Mucosa of descending colon (tissue), 3 donors: ENCODE measurements around the gene ZDHHC7. TPM values are rescaled to one million over a fixed set of nuclear protein-coding genes. Genes with fewer than 3 reads are reported as not detected.
A peak's percentile ranks its signal among the peaks of the same experiment; 100 is the strongest.

Experiments used
- ATAC-seq: fragments of 200-7000 bp; cut with Tn5 transposase; one replicate; pipeline ENCODE4 v1.9.1; 2020; ENCODE audit warnings: mild to moderate bottlenecking, moderate library complexity
- DNase-seq, 3 donors: peaks; one replicate each; pipeline ENCODE4 v3.0.0-alpha.2; 2020
- H3K36me3 ChIP-seq: fragments of 200-600 bp; one replicate; pipeline ENCODE4 v1.8.0; 2021; ENCODE audit warnings: low read depth, mild to moderate bottlenecking
- H3K4me1 ChIP-seq: fragments of 200-600 bp; one replicate; pipeline ENCODE4 v1.8.0; 2021; ENCODE audit warnings: low read depth, mild to moderate bottlenecking
- H3K4me3 ChIP-seq: fragments of 200-600 bp; one replicate; pipeline ENCODE4 v1.8.0; 2021; ENCODE audit warnings: mild to moderate bottlenecking
- H3K9me3 ChIP-seq: fragments of 200-600 bp; one replicate; pipeline ENCODE4 v1.8.0; 2021; ENCODE audit warnings: mild to moderate bottlenecking
- CTCF ChIP-seq: fragments of 200-600 bp; IDR thresholded peaks from one replicate; pipeline ENCODE4 v1.8.0; 2022; ENCODE audit warnings: antibody characterized with exemption, mild to moderate bottlenecking
- intact Hi-C, 2 donors: fragments of 100-400 bp; cut with DNase I in 1 of 2; cut with micrococcal nuclease in 1 of 2; formaldehyde crosslinking; loops; one replicate each; pipeline versions ENCODE4 v1.11.0 to v1.11.1; 2022; cut with DNase I, micrococcal nuclease
- total RNA-seq, 3 donors: library from RNA; stranded (reverse); fragmentation: NEBNext Ultra II Directional in 2 of 3; extraction: Animal tissue kit (Norgen Biotek cat#: 25700) in 2 of 3; gene quantifications; one replicate each; pipeline versions ENCODE4 v1.2.1 to v1.2.4, GENCODE V29; 2021 to 2023
- donor health status: DM: no; HTN: no; CAD: no; lungs with moderate emphysema.
- donor health status: DM: no; HTN: no; CAD: no.
- donor health status: DM: no; HTN: yes; CAD: no.

ZDHHC7 gene
- total RNA-seq, 3 donors from 2014 or later: 69.8 to 96.1 (median 78.7) TPM

DNA sequence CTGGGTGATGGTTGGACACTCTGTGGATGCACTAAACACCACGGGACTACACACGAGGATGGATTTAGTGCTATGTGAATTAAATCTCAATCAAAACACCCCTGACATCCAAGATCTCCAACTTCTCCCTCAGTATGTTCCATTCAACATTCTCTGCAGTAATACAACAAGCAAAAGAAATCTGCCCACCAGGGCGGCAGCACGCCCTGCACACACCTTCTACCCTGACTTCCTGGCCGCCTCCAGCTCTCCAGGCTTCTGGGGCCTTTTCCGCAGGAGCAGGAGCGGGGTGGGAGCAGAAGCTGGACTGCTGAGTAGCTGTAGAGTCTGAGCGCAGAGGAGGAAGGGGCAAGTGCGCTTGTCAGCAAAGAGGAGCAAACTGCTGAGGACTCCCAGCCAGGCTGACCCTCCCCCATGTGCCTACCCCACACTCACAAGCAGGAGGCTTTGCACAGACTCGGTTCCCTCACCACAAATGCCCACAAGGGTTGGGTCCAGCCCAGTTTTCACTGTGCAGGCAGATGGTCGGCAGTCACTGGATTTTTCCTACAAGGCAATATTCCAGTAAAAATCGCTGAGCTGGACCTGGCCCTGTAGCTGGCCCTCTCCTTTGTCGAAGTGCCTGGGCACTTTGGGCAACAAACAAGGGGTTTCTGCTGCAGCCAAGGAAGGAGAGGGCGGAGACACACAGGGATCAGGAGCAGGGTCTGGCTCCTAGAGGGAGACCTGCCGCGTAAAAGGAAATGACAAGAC is 22.8 kb downstream of the ZDHHC7 start:
- Histone ChIP-seq H3K9me3 (no peaks in the 10 kb centered on the region), H3K36me3 (peaks cover 8% of the 10 kb centered on the region), H3K4me1 (peaks cover 15% of the 10 kb centered on the region), H3K4me3 (no peak overlapping the region)
- no peak for TF ChIP-seq CTCF
- DNase-seq: no peak
- intact Hi-C loops: no loop called here
- ATAC-seq: no peak

GRCh38 chr16:84986879-84987278 is 24.5 kb downstream of the ZDHHC7 start:
- no peak overlapping the region for H3K4me3 ChIP-seq
- ATAC-seq (no peak), DNase-seq (no peak)
- intact Hi-C loops: no loop called here
- H3K9me3 ChIP-seq: no peaks in the 10 kb centered on the region
- peaks cover 8% of the 10 kb centered on the region for H3K36me3 ChIP-seq
- H3K4me1 ChIP-seq: peaks cover 18% of the 10 kb centered on the region
- no peak for TF ChIP-seq CTCF

DNA sequence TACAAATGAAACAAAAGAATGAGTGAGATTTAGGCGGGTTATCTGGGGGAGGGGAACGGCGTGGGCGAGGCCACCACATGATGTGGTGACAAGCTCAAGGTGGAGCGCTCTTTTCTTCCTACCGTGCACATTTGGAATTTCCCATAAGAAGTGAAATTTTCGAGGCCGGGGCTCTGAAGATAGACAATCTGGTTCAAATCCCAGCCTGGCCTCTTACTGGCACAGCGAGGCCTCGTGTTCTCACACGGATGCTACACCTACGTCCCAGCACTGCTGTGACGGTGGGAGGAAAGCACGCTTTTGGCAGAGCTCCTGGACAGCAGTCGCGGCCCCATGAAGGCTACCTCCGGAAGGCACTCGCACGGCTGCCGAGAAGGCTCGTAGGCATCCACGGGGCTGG is 25.2 kb downstream of the ZDHHC7 start:
- no peak for DNase-seq

DNA sequence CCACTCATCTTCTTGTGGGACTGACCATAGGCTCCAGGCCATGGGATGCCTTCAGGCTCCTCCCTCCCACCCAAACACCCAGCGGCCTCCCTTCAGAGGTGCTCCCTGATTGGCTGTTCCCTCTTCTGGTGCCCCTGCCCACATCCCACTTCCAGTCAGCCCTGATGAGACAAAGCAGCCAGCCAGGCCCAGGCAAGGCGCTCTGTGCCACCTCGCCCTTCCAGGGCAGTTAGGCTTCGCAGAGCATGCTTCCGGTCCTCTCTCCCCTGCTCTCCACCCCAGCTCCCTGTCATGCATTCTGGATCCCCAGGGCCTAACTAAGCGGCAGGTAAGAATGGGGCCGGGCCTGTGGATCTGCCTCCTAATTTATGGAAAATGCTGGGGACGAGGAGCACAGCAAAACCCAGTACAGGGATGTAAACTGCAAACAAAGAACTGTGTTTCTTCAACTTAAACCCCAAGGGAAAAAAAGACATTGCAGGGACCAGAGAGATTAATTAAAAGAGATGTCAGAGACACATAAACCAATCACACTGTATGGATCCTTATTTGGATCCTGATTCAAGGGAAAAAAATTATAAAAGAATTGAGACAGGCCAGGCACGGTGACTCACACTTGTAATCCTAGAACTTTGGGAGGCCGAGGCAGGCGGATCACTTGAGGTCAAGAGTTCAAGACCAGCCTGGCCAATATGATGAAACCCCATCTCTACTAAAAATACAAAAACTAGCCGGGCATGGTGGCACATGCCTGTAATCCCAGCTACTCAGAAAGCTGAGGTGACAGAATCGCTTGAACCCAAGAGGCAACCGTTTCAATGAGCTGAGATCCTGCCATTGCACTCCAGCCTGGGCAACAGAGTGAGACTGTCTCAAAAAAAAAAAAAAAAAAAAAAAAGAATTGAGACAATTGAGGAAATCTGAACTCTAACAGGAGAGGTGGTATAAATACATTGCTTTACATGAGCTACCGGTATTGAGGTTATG is 26.0 kb downstream of the ZDHHC7 start:
- intact Hi-C loops: no loop called here
- H3K4me3 ChIP-seq: no peak overlapping the region
- no peak for DNase-seq
- no peaks in the 10 kb centered on the region for H3K9me3 ChIP-seq
- no peak for TF ChIP-seq CTCF
- peaks cover 11% of the 10 kb centered on the region for H3K36me3 ChIP-seq
- ATAC-seq: no peak
- H3K4me1 ChIP-seq: peaks cover 20% of the 10 kb centered on the region

More for the DNA sequence above, 25.2 kb downstream of the ZDHHC7 start:
- Histone ChIP-seq H3K36me3 (peaks cover 11% of the 10 kb centered on the region), H3K4me3 (no peak overlapping the region), H3K4me1 (peaks cover 20% of the 10 kb centered on the region), H3K9me3 (no peaks in the 10 kb centered on the region)
- no peak for TF ChIP-seq CTCF
- no peak for ATAC-seq
- intact Hi-C loops: no loop called here

GRCh38 chr16:84982434-84982833 is 28.9 kb downstream of the ZDHHC7 start:
- Histone ChIP-seq H3K4me3 (no peak overlapping the region), H3K9me3 (no peaks in the 10 kb centered on the region), H3K4me1 (peaks cover 20% of the 10 kb centered on the region), H3K36me3 (peaks cover 3% of the 10 kb centered on the region)
- ATAC-seq: peak; percentile 85
- TF ChIP-seq CTCF: no peak
- DNase-seq: peak; percentile 74 to 76 (median 75)
- intact Hi-C loops: no loop called here
